ENCODE data around the gene GEN1.
A peak's percentile ranks its signal among the peaks of the same experiment; 100 is the strongest.

The GEN1 gene

DNA sequence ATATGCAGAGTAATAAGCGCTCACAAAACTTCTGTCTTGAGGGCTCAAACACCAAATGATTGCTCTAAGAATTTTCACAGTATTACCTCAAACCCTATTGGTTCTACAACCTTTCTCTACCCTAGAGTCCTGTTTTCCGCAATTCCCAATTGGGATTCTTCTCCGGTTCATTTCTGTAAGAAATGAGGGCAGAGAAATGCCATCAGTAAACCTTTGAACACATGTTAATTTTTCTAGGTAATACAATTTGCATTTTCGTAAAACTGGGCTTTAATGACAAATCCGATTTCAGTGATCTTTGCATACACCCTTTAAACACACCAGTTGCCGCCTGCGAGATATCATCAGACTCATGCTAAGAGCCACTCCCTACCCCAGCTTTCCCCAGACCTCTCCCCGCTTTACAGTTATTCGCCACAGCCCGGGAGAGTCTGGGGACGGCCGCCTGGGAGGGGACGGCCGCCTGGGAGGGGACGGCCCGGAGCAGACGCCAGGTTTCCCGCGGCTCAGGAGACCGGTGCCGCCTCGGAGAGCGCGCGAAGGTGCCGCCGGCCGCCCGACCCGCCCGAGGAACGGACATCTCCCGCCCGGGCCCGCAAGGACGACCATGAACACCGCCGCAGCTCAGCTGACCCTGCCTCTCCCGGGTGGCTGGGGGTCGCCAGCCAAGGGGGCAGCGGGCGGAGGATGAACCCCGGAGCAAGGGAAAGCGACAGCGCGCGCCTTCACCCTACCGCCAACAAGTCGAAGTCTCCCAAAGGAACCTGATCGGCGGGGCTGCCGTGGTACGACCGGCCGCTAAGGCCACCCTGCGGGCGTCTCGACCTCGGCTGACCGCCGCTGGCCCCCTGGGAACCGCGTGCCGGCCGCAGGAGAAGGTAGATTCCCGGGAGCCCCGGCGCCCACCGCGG, 791 bp upstream of the GEN1 start:
- peak; percentile 49 for DNase-seq

- DNase-seq = no peak
These were observed 961 bp downstream of the GEN1 start for GRCh38 chr2:17754773-17755425.

DNA sequence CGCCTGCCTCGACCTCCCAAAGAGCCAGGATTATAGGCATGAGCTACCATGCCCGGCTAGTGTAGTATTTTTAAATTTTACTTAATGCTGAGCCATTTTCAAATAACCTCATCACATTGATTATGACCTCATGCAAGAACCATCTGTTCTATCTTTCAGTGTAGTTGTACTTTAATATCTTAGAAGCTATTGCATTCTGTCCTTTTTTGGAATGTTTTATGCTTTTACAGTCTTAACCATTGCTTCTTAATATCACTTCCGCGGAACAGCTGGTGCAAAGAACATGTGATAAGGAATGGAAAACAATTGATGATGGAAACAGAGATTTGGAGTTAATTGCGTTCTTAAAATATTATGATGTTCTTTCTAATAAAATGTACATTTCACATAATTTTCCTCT, 2.7 kb downstream of the GEN1 start:
- DNase-seq = no peak

DNA sequence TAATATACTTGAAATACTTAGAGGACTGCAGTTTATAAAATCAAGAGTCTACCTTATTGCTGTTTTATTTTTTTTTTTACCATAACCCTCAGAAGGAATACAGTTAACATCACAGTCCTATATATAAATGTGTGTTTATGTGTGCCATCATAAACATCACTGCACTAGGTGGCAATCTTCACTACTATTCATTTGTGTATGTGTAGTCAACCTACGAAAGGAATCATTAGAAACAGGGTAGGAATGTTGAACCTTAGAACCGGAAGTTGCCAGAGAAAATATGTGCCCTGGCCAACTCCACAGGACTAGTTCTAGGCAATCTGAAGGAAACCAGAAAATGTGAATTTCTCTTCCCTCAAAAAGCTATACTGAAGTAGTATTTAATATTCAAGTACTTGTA, 3.4 kb downstream of the GEN1 start:
- no peak for DNase-seq

DNA sequence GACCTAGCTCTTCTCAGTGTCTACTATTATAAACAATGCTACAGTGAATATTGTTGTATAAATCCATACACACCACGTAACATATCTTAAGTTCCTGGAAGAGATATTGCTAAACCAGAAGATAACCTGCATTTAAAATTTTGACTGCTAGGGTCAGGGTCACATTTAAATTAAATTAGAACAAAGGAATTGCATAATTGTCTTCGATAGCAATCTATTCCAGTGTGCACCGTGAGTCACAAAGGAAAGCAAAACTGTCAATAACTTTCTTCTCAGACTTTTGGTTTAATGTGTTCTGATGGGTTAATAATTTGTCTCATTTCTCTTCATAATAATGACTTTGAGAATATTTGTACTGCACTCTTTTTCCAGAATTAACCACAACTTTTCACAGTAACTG, 4.2 kb downstream of the GEN1 start:
- DNase-seq = no peak

DNA sequence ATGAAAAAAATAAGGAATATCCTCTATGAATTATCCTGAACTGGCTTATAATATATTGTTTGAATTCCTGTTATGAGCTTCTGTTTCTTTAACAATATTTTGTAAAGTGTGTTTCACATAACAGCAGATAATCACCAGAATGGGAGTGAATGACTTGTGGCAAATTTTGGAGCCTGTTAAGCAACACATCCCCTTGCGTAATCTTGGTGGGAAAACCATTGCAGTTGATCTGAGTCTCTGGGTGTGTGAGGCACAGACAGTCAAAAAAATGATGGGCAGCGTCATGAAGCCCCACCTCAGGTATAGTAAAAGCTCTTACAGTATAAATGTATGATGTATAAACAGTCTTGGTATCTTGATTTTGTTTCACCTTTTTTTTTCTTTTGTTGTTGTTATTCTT, 5.9 kb downstream of the GEN1 start:
- no peak for DNase-seq

- no peak for DNase-seq
These were observed 8.5 kb downstream of the GEN1 start for GRCh38 chr2:17762451-17762850.

- DNase-seq = no peak
These were observed 9.8 kb downstream of the GEN1 start for GRCh38 chr2:17763641-17764333.

DNA sequence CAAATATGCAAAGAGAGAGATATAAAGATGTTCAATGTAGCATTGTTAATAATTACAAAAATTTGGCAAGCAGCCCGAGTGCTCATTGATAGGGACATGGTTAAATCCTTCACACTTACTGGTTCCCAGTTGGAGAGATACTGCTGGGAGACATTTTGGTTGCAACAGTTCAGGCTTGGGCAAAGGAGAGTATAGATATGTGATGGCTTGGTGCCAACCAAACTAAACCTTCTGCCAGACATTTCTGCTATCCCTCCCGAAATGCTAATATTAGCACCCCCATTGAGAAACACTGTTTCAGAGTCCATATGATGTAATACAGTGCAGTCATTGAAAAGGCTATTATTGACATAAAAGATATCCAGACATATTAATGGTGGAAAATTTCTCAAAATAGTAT, 11.5 kb downstream of the GEN1 start:
- DNase-seq = no peak

DNA sequence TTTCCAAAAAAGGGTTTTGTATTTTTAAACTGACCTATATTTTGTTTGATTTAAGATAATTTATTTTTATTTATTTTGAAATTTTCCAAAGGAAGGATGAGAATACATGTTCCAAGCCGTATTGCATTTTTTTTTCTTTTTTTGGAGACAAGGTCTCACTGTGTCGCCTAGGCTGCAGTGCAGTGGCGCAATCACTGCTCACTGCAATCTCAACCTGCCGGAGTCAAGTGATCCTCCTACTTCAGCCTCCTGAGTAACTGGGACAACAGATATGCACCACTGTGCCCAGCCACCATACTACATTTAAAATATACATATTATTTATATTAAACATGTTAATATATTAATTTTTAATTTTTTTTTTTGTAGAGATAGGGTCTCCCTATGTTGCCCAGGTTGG, 15.0 kb downstream of the GEN1 start:
- DNase-seq = no peak

GRCh38 chr2:17771956-17772355, 18.0 kb downstream of the GEN1 start:
- no peak for DNase-seq

- DNase-seq = no peak
These were observed 18.6 kb downstream of the GEN1 start for GRCh38 chr2:17772532-17772931.

DNA sequence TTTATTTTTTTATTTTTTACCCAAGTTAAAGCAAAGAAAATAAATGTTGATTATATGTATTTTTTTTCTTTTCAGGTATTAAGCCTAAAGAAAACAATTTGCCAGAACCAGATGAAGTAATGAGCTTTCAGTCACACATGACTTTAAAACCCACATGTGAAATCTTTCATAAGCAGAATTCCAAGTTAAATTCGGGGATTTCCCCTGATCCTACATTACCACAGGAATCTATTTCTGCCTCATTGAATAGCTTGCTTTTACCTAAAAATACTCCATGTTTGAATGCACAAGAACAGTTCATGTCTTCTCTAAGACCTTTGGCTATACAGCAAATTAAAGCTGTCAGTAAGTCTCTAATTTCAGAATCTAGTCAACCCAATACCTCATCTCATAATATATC, 26.6 kb downstream of the GEN1 start:
- DNase-seq = no peak

GRCh38 chr2:17781482-17781881, 27.5 kb downstream of the GEN1 start:
- no peak for DNase-seq

- no peak for DNase-seq
These were observed 32.8 kb downstream of the GEN1 start for GRCh38 chr2:17786727-17787126.

GRCh38 chr2:17788773-17789172, 34.8 kb downstream of the GEN1 start:
- DNase-seq = no peak

- DNase-seq = no peak
These were observed 36.6 kb downstream of the GEN1 start for GRCh38 chr2:17790536-17790935.

GRCh38 chr2:17791121-17791816, 37.3 kb downstream of the GEN1 start:
- DNase-seq = no peak

DNA sequence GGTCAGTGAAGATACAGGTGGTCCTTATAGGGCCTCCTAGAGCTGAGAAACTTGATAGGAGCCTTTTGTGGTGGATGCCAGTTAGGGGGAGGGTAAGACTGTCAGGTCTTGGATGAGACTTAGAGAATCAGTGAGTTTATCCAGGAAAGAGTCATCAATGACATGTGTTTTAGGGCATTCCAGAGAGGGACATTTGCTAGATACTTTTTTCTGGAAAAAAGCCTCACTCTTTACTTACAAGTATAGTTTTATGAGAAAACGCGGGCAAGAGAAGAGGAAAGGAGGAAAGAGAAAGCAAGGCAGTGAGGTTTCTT, 37.8 kb downstream of the GEN1 start:
- DNase-seq = no peak

DNA sequence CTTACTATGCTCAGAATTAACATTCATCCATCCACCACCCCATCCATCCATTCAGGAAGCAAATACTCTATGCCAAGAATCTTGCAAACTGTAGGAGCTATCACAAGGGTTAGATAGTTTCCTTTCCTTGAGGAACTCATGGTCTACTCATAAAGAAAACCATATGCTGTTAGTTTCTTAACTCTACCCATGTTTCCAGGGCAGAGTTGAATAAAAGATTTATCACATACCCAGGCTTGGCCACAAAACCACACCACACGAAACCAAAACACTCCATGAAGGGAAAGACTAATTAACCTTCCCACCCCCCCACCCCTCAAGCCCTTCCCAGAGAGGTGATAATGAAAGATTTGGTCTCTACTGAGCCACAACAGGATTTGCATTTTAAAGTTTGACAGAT, 38.6 kb downstream of the GEN1 start:
- DNase-seq = no peak

GRCh38 chr2:17793296-17793695, 39.4 kb downstream of the GEN1 start:
- no peak for DNase-seq

DNA sequence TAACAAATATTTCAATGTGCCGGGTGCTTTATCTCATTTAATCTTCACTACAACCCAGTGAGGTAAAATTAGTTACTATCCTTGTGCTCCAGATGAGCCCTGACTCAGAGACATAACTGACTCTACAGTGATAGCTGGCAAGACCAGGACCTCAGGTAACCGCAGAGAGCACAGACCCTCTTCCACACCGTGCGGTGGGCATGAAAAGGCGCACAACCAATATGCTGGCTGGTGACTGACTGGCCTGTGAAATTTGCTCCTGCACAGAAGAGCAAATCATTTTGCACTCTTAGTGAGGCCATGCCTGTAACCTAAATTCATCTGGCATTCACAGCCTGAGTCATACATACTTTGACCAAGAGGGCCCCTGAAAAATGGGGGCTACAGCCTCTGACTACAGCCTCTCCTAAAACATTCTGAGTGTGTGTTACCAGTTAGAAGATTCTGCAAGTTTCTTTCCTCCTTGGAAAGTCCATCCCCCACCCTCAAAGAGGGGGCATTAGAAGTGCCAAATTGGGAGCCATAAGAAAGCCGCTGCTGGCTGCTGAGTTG, 39.9 kb downstream of the GEN1 start:
- no peak for DNase-seq

- no peak for DNase-seq
These were observed 41.4 kb downstream of the GEN1 start for GRCh38 chr2:17795309-17795708.
